Stimulated activated effector memory CD8-positive, alpha-beta T cell treated with anti-CD3 and anti-CD28 coated beads, Interleukin-12 subunit alpha, Interleukin-12 subunit beta, amount 100 ng/mL, for 72 hours (primary cell): Measurements from ENCODE around the gene BPIFA3.

ENCODE experiments used
- ATAC-seq: fragments of 150-1000 bp; cut with Tn5 transposase; 2 replicates; pipeline ENCODE4 v1.10.0; 2021
- DNase-seq, 2 donors: peaks; one replicate each; pipeline ENCODE4 v3.0.0; 2021 to 2022; ENCODE audit warnings: low spot score in 2 of 2
- H3K27ac Mint-ChIP-seq: one replicate; pipeline ENCODE4 v1.8.0; 2022; ENCODE audit warnings: mild to moderate bottlenecking, mixed read lengths
- H3K36me3 Mint-ChIP-seq: one replicate; pipeline ENCODE4 v1.8.0; 2022; ENCODE audit warnings: mild to moderate bottlenecking, mixed read lengths
- H3K4me1 Mint-ChIP-seq: one replicate; pipeline ENCODE4 v1.8.0; 2022; ENCODE audit warnings: mixed read lengths
- H3K4me3 Mint-ChIP-seq: one replicate; pipeline ENCODE4 v1.8.0; 2022; ENCODE audit warnings: mild to moderate bottlenecking, mixed read lengths
- H3K9me3 Mint-ChIP-seq: one replicate; pipeline ENCODE4 v1.8.0; 2022; ENCODE audit warnings: mixed read lengths

Gene BPIFA3

GRCh38 chr20:33192912-33193501 is 24.1 kb upstream of the BPIFA3 start:
- Mint-ChIP-seq H3K4me1 (no peaks in the 10 kb centered on the region), H3K27ac (no peak overlapping the region), H3K4me3 (no peak overlapping the region), H3K9me3 (no peaks in the 10 kb centered on the region), H3K36me3 (no peaks in the 10 kb centered on the region)
- ATAC-seq (no peak), DNase-seq (no peak)

- Mint-ChIP-seq H3K4me3 (no peak overlapping the region), H3K9me3 (no peaks in the 10 kb centered on the region), H3K4me1 (no peaks in the 10 kb centered on the region), H3K36me3 (no peaks in the 10 kb centered on the region), H3K27ac (no peak overlapping the region)
- no peak for ATAC-seq
- no peak for DNase-seq
Observed at GRCh38 chr20:33199026-33199425, 18.1 kb upstream of the BPIFA3 start.

DNA sequence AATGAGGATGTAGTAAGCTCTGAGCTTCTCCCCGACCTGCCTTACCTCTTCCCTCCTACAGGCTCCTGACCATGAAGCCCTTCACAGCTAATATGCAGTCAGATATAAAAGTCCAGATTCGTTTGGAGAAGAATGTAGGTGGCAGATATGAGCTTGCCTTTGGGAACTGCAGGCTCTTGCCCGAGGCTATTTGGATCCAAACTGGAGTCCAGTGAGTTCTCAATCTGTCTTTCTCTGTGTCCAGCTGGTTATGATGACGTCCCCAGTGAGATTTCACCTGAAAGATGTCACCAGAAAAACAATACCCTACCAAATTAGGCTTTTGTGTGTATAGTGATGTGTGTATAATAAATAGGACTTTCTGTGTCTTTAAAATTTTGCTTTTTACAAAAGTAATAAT is 14.7 kb upstream of the BPIFA3 start:
- DNase-seq (no peak), ATAC-seq (no peak)
- Mint-ChIP-seq H3K27ac (no peak overlapping the region), H3K4me1 (no peaks in the 10 kb centered on the region), H3K9me3 (no peaks in the 10 kb centered on the region), H3K4me3 (no peak overlapping the region), H3K36me3 (no peaks in the 10 kb centered on the region)

DNA sequence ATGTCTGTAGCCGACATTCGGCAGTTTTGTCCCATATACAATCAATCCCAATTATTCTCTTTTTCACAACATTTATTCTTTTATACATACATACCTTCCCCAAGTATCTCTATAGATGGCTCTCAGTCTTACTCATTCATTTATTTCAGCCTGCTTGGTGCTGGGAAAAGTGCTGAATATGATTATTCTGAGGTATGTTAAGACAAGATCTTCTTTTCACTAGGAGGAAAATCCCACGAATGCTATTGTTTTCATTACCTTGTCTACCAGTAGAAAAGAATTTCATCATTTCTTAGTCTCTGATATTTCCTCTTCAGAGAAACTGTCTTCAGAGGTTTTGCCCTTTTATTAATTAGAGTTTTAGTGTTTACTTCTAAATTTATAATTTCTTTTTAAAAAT is 13.7 kb upstream of the BPIFA3 start:
- no peak overlapping the region for H3K4me3 Mint-ChIP-seq
- no peak overlapping the region for H3K27ac Mint-ChIP-seq
- H3K4me1 Mint-ChIP-seq: no peaks in the 10 kb centered on the region
- no peaks in the 10 kb centered on the region for H3K9me3 Mint-ChIP-seq
- H3K36me3 Mint-ChIP-seq: no peaks in the 10 kb centered on the region
- no peak for DNase-seq
- no peak for ATAC-seq

GRCh38 chr20:33209789-33210188 is 7.4 kb upstream of the BPIFA3 start:
- peak in 1 of 2 donors; percentile 52 for DNase-seq
- peaks cover 3% of the 10 kb centered on the region for H3K9me3 Mint-ChIP-seq
- no peak overlapping the region for H3K4me3 Mint-ChIP-seq
- ATAC-seq: no peak
- H3K27ac Mint-ChIP-seq: no peak overlapping the region
- H3K4me1 Mint-ChIP-seq: peaks cover 5% of the 10 kb centered on the region
- H3K36me3 Mint-ChIP-seq: no peaks in the 10 kb centered on the region

- no peaks in the 10 kb centered on the region for H3K36me3 Mint-ChIP-seq
- no peak overlapping the region for H3K4me3 Mint-ChIP-seq
- ATAC-seq: no peak
Observed at GRCh38 chr20:33210371-33210770, 6.8 kb upstream of the BPIFA3 start.

GRCh38 chr20:33211817-33212424 is 5.2 kb upstream of the BPIFA3 start:
- Mint-ChIP-seq H3K27ac (no peak overlapping the region), H3K4me3 (no peak overlapping the region), H3K9me3 (peaks cover 3% of the 10 kb centered on the region), H3K36me3 (no peaks in the 10 kb centered on the region), H3K4me1 (peaks cover 5% of the 10 kb centered on the region)
- peak; percentile 64 for ATAC-seq
- no peak for DNase-seq

More at GRCh38 chr20:33210371-33210770, 6.8 kb upstream of the BPIFA3 start:
- DNase-seq: no peak
- H3K27ac Mint-ChIP-seq: no peak overlapping the region
- peaks cover 3% of the 10 kb centered on the region for H3K9me3 Mint-ChIP-seq
- H3K4me1 Mint-ChIP-seq: peaks cover 5% of the 10 kb centered on the region

- Mint-ChIP-seq H3K27ac (no peak overlapping the region), H3K4me3 (no peak overlapping the region), H3K36me3 (no peaks in the 10 kb centered on the region), H3K4me1 (no peaks in the 10 kb centered on the region), H3K9me3 (no peaks in the 10 kb centered on the region)
- ATAC-seq (no peak), DNase-seq (no peak)
Observed at GRCh38 chr20:33224399-33224798, 7.2 kb downstream of the BPIFA3 start.

DNA sequence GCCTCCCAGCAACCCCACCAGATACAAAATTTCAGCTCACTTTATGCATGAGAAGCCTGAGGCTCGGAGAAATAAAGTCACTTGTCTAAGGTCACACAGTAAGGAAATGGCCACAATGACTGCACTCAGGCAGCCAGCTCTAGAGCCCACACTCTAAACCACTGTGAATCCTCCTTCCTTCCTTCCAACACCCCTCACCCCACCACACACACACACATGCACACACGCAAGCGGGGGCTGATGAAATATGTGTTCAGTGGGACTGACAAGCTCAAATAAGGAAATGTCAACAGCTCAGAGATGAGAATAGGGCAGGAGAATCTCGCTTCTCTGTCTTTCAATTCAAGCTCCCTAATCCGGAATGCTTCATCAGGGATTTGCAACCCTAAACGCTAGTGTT is 12.7 kb downstream of the BPIFA3 start:
- Mint-ChIP-seq H3K4me1 (peaks cover 15% of the 10 kb centered on the region), H3K9me3 (no peaks in the 10 kb centered on the region), H3K27ac (peak overlapping the region; percentile 64), H3K4me3 (no peak overlapping the region), H3K36me3 (no peaks in the 10 kb centered on the region)
- DNase-seq: no peak
- peak; percentile 84 for ATAC-seq

- Mint-ChIP-seq H3K4me3 (no peak overlapping the region), H3K27ac (no peak overlapping the region), H3K9me3 (no peaks in the 10 kb centered on the region), H3K36me3 (no peaks in the 10 kb centered on the region), H3K4me1 (peaks cover 15% of the 10 kb centered on the region)
- ATAC-seq (no peak), DNase-seq (no peak)
Observed at GRCh38 chr20:33231237-33231636, 14.1 kb downstream of the BPIFA3 start.

DNA sequence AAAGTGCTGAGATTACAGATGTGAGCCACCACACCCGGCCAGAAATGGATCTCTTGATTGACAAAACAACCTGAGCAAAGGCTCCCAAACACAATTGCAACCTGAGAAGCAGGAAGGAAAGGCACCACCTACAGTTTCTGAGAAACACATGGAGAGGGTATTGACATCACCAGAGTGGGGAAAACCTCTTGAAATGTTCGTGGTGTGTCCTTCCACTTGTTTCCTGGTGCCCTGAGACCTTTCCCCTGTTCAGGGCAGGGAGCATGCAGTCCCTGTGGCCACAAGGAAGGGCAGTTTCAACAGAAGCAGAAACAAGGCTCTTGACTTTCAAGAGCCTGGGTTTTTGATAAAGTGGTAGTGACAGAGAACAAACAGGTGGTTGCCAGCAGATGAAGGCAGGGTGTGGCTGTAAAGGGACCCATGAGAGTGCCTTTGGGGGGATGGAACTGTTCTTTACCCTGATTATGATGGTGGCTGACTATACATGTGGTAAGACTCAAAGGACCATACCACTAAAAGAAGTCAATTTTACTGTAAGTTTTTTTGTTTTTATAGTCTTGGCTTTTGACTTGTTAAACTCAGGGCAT is 15.4 kb downstream of the BPIFA3 start:
- Mint-ChIP-seq H3K27ac (no peak overlapping the region), H3K9me3 (no peaks in the 10 kb centered on the region), H3K4me1 (peaks cover 15% of the 10 kb centered on the region), H3K36me3 (no peaks in the 10 kb centered on the region), H3K4me3 (no peak overlapping the region)
- ATAC-seq (no peak), DNase-seq (no peak)

- no peak overlapping the region for H3K27ac Mint-ChIP-seq
- H3K9me3 Mint-ChIP-seq: no peaks in the 10 kb centered on the region
- H3K36me3 Mint-ChIP-seq: no peaks in the 10 kb centered on the region
- H3K4me1 Mint-ChIP-seq: peaks cover 15% of the 10 kb centered on the region
- ATAC-seq (no peak), DNase-seq (no peak)
- no peak overlapping the region for H3K4me3 Mint-ChIP-seq
Observed at GRCh38 chr20:33233129-33233774, 16.1 kb downstream of the BPIFA3 start.

- Mint-ChIP-seq H3K4me1 (peaks cover 15% of the 10 kb centered on the region), H3K36me3 (no peaks in the 10 kb centered on the region), H3K4me3 (no peak overlapping the region), H3K27ac (no peak overlapping the region), H3K9me3 (no peaks in the 10 kb centered on the region)
- ATAC-seq: no peak
- DNase-seq: no peak
Observed at GRCh38 chr20:33234050-33234449, 16.9 kb downstream of the BPIFA3 start.

DNA sequence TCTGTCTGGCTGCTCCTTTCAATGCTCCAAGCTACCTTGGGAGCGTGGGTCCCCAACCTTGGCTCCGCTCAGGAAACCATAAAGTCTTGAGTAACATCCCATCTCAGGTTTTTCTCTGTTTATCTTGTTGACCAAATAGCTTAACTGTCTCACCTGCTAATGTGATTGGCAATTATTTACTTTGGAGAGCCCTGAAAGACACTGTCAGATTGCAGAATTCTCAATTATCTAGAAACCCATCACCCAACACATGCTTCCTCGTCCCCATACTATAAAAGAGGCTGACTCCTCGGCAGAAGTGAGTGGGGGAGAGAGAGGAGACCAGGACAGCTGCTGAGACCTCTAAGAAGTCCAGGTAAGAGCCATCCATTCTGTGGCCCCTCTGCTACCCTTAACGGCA is 18.5 kb downstream of the BPIFA3 start, which contains the start of gene BPIFA1:
Gene BPIFA1, plus strand, starts transcription at position 301 of the 400 bp plus-strand sequence. CDS start 1,716 bp downstream, outside the sequence.
- Mint-ChIP-seq H3K27ac (no peak within 1 kb of the TSS), H3K36me3 (no peaks in the 10 kb centered on the region), H3K4me3 (no peak within 1 kb of the TSS), H3K4me1 (peaks cover 2% of the 10 kb centered on the region), H3K9me3 (no peaks in the 10 kb centered on the region)
- DNase-seq: no peak
- no peak for ATAC-seq

DNA sequence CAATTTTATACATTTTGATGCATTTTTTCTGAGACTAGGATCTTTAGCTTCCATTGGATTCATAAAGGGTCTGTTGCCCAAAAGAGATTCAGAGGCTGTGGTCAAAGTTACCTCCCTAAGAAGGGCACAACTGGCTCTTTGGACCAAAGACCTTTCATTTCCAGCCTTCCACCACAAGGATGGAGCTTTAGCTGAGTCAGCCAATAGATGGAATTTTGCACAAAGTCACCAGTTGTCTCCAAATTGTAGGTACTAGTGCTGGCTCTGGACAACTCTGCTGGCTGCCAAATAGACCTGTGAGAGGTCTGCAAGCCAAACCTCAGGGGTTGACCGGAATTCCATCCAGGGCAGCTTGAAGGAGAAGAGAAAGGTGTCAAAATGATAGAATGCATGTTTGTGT is 19.2 kb downstream of the BPIFA3 start:
- Mint-ChIP-seq H3K4me3 (no peak overlapping the region), H3K27ac (no peak overlapping the region), H3K36me3 (no peaks in the 10 kb centered on the region), H3K4me1 (no peaks in the 10 kb centered on the region), H3K9me3 (no peaks in the 10 kb centered on the region)
- DNase-seq: no peak
- no peak for ATAC-seq

DNA sequence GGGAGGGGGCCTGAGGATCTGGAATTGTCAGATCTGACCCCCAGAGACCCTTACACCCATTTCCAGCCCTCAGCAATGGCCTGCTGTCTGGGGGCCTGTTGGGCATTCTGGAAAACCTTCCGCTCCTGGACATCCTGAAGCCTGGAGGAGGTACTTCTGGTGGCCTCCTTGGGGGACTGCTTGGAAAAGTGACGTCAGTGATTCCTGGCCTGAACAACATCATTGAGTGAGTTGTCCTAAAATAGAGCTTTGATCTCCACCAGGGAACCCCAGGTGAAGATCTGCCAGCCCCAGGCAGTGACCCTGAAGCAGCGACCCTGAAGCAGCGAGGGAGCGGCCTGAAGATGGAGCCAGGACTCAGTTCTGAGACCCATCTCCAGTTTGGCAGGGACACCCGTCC is 20.8 kb downstream of the BPIFA3 start:
- Mint-ChIP-seq H3K9me3 (no peaks in the 10 kb centered on the region), H3K36me3 (no peaks in the 10 kb centered on the region), H3K27ac (no peak overlapping the region), H3K4me1 (no peaks in the 10 kb centered on the region), H3K4me3 (no peak overlapping the region)
- ATAC-seq (no peak), DNase-seq (no peak)
